Measurements from ENCODE around the gene CENPS. TPM values are rescaled to one million over a fixed set of nuclear protein-coding genes. Genes with fewer than 3 reads are reported as not detected.

The CENPS gene
- total RNA-seq, 1 donor from 2014 or later = 17.6 TPM

GRCh38 chr1:10388387-10388715 lies 41.9 kb upstream of the CENPS start:
- peaks cover 28% of the 10 kb centered on the region for H3K4me1 Mint-ChIP-seq
- H3K9me3 Mint-ChIP-seq = peaks cover 3% of the 10 kb centered on the region
- Histone ChIP-seq H3K4me1 (peaks cover 15% of the 10 kb centered on the region), H3K9me3 (ENCODE audit: low read depth) (no peaks in the 10 kb centered on the region), H3K27ac (no peak overlapping the region), H3K27me3 (no peaks in the 10 kb centered on the region), H3K9ac (no peak overlapping the region), H3K4me2 (peak overlapping the region; percentile 62), H3K4me3 (no peak overlapping the region), H2AFZ (replicated peaks) (no peak overlapping the region), H3K36me3 (no peaks in the 10 kb centered on the region), H3F3A (ENCODE audit: low read depth) (peaks cover 24% of the 10 kb centered on the region), H4K20me1 (ENCODE audit: low read depth) (peaks cover 7% of the 10 kb centered on the region), H3K79me2 (ENCODE audit: low read depth) (no peaks in the 10 kb centered on the region)
- no peak for DNase-seq (ENCODE audit: low spot score)
- H3K4me3 Mint-ChIP-seq = no peak overlapping the region
- peaks cover 32% of the 10 kb centered on the region for H3K36me3 Mint-ChIP-seq
- peaks cover 2% of the 10 kb centered on the region for H3K27me3 Mint-ChIP-seq (ENCODE audit: insufficient read depth, low read depth)
- TF ChIP-seq EZH2phosphoT487 (IDR thresholded peaks at IDR 0.05) = no peak
- TF ChIP-seq EZH2 (IDR thresholded peaks at IDR 0.05) = no peak
- TF ChIP-seq CTCF (IDR thresholded peaks at IDR 0.05) = no peak
- H3K27ac Mint-ChIP-seq = peak overlapping the region; percentile 72

- no peak for DNase-seq (ENCODE audit: low spot score)
- H3K36me3 Mint-ChIP-seq = peaks cover 31% of the 10 kb centered on the region
- no peak overlapping the region for H3K9ac ChIP-seq
- H2AFZ ChIP-seq (replicated peaks) = no peak overlapping the region
- no peak overlapping the region for H3K4me3 Mint-ChIP-seq
- H3K4me2 ChIP-seq = no peak overlapping the region
- peaks cover 9% of the 10 kb centered on the region for H3K9me3 Mint-ChIP-seq
- TF ChIP-seq EZH2phosphoT487 (IDR thresholded peaks at IDR 0.05) = no peak
- peaks cover 22% of the 10 kb centered on the region for H3F3A ChIP-seq (ENCODE audit: low read depth)
- no peaks in the 10 kb centered on the region for H3K79me2 ChIP-seq (ENCODE audit: low read depth)
- H3K4me3 ChIP-seq = no peak overlapping the region
- H3K4me1 Mint-ChIP-seq = peaks cover 28% of the 10 kb centered on the region
- no peaks in the 10 kb centered on the region for H3K36me3 ChIP-seq
- H3K9me3 ChIP-seq (ENCODE audit: low read depth) = no peaks in the 10 kb centered on the region
- no peak overlapping the region for H3K27ac Mint-ChIP-seq
- H3K4me1 ChIP-seq = peaks cover 15% of the 10 kb centered on the region
- peaks cover 7% of the 10 kb centered on the region for H4K20me1 ChIP-seq (ENCODE audit: low read depth)
- peaks cover 4% of the 10 kb centered on the region for H3K27me3 Mint-ChIP-seq (ENCODE audit: insufficient read depth, low read depth)
- H3K27ac ChIP-seq = peak overlapping the region; percentile 71
- no peaks in the 10 kb centered on the region for H3K27me3 ChIP-seq
Measured at GRCh38 chr1:10389271-10389973, 40.8 kb upstream of the CENPS start.

GRCh38 chr1:10396870-10397269 lies 33.4 kb upstream of the CENPS start:
- H3K9me3 ChIP-seq (ENCODE audit: low read depth) = no peaks in the 10 kb centered on the region
- no peak for TF ChIP-seq EZH2 (IDR thresholded peaks at IDR 0.05)
- TF ChIP-seq EZH2phosphoT487 (IDR thresholded peaks at IDR 0.05) = no peak
- TF ChIP-seq CTCF (IDR thresholded peaks at IDR 0.05) = no peak
- H3K27ac ChIP-seq = no peak overlapping the region
- peaks cover 12% of the 10 kb centered on the region for H3K9me3 Mint-ChIP-seq
- H4K20me1 ChIP-seq (ENCODE audit: low read depth) = peaks cover 26% of the 10 kb centered on the region
- H3K36me3 ChIP-seq = peaks cover 5% of the 10 kb centered on the region
- peaks cover 44% of the 10 kb centered on the region for H3K79me2 ChIP-seq (ENCODE audit: low read depth)
- no peak overlapping the region for H3K27ac Mint-ChIP-seq
- H3K4me1 ChIP-seq = peaks cover 10% of the 10 kb centered on the region
- H3F3A ChIP-seq (ENCODE audit: low read depth) = peaks cover 23% of the 10 kb centered on the region
- peaks cover 13% of the 10 kb centered on the region for H3K27me3 Mint-ChIP-seq (ENCODE audit: insufficient read depth, low read depth)
- H2AFZ ChIP-seq (replicated peaks) = no peak overlapping the region
- peaks cover 24% of the 10 kb centered on the region for H3K4me1 Mint-ChIP-seq
- no peak overlapping the region for H3K4me3 ChIP-seq
- H3K9ac ChIP-seq = no peak overlapping the region
- DNase-seq (ENCODE audit: low spot score) = no peak
- H3K4me3 Mint-ChIP-seq = peak overlapping the region; percentile 69
- H3K36me3 Mint-ChIP-seq = peaks cover 25% of the 10 kb centered on the region
- H3K27me3 ChIP-seq = no peaks in the 10 kb centered on the region
- no peak overlapping the region for H3K4me2 ChIP-seq

- Histone ChIP-seq H4K20me1 (ENCODE audit: low read depth) (peaks cover 32% of the 10 kb centered on the region), H3K4me3 (peak overlapping the region; percentile 67), H3K27me3 (no peaks in the 10 kb centered on the region), H3K4me2 (peak overlapping the region; percentile 95), H3K79me2 (ENCODE audit: low read depth) (peaks cover 57% of the 10 kb centered on the region), H3F3A (ENCODE audit: low read depth) (peaks cover 23% of the 10 kb centered on the region), H3K9me3 (ENCODE audit: low read depth) (no peaks in the 10 kb centered on the region), H3K9ac (no peak overlapping the region), H3K27ac (peak overlapping the region; percentile 13), H3K36me3 (peaks cover 10% of the 10 kb centered on the region), H2AFZ (replicated peaks) (peak overlapping the region; percentile 87), H3K4me1 (peaks cover 10% of the 10 kb centered on the region)
- H3K4me3 Mint-ChIP-seq = peak overlapping the region; percentile 94
- peaks cover 29% of the 10 kb centered on the region for H3K36me3 Mint-ChIP-seq
- TF ChIP-seq CTCF (IDR thresholded peaks at IDR 0.05) (no peak), EZH2 (IDR thresholded peaks at IDR 0.05) (peak; percentile 19)
- H3K9me3 Mint-ChIP-seq = peaks cover 10% of the 10 kb centered on the region
- peaks cover 27% of the 10 kb centered on the region for H3K4me1 Mint-ChIP-seq
- H3K27ac Mint-ChIP-seq = peak overlapping the region; percentile 85
- H3K27me3 Mint-ChIP-seq (ENCODE audit: insufficient read depth, low read depth) = peaks cover 13% of the 10 kb centered on the region
- DNase-seq (ENCODE audit: low spot score) = no peak
Measured at GRCh38 chr1:10398278-10398733, 31.9 kb upstream of the CENPS start.

Measured in neural progenitor cell (in vitro differentiated cells).